ENCODE data around the gene TAS1R2. TPM values are rescaled to one million over a fixed set of nuclear protein-coding genes. Genes with fewer than 3 reads are reported as not detected.

Gene TAS1R2
- total RNA-seq, 2 experiments from 2014 or later = not detected

GRCh38 chr1:18819203-18819602, 40.3 kb downstream of the TAS1R2 start:
- Mint-ChIP-seq H3K4me3 (no peak overlapping the region), H3K27ac (no peak overlapping the region), H3K9me3 (ENCODE audit: low read depth) (no peaks in the 10 kb centered on the region), H3K4me1 (no peaks in the 10 kb centered on the region), H3K27me3 (peaks cover 40% of the 10 kb centered on the region), H3K36me3 (ENCODE audit: low read depth) (no peaks in the 10 kb centered on the region)
- intact Hi-C loops (cut with DNase I, micrococcal nuclease) = no loop called here
- POLR2A ChIA-PET = no interaction called here
- CTCF ChIA-PET = interaction anchor here (0.7 to 1.2 kb wide), 3 partner anchors 215 to 602 kb away, joined by 3 to 6 read pairs (median 3); no protein-coding TSS in a partner anchor
- DNase-seq = no peak
- no peak for ATAC-seq

GRCh38 chr1:18817795-18818435, 41.5 kb downstream of the TAS1R2 start:
- H3K27me3 Mint-ChIP-seq = peaks cover 42% of the 10 kb centered on the region
- CTCF ChIA-PET = interaction anchor here (0.9 to 1.6 kb wide), 3 partner anchors 45 to 219 kb away, joined by 3 read pairs; no protein-coding TSS in a partner anchor

GRCh38 chr1:18817316-18817715, 42.1 kb downstream of the TAS1R2 start:
- intact Hi-C loops (cut with DNase I, micrococcal nuclease) = no loop called here
- ATAC-seq = no peak
- ChIA-PET CTCF (interaction anchor here (1.6 kb wide), 1 partner anchor 218 kb away, joined by 3 read pairs; no protein-coding TSS in a partner anchor), POLR2A (no interaction called here)
- Mint-ChIP-seq H3K4me1 (no peaks in the 10 kb centered on the region), H3K36me3 (ENCODE audit: low read depth) (no peaks in the 10 kb centered on the region), H3K4me3 (no peak overlapping the region), H3K27ac (no peak overlapping the region), H3K27me3 (peaks cover 42% of the 10 kb centered on the region), H3K9me3 (ENCODE audit: low read depth) (no peaks in the 10 kb centered on the region)
- no peak for DNase-seq

More at GRCh38 chr1:18817795-18818435, 41.5 kb downstream of the TAS1R2 start:
- no peak overlapping the region for H3K27ac Mint-ChIP-seq
- no peaks in the 10 kb centered on the region for H3K9me3 Mint-ChIP-seq (ENCODE audit: low read depth)
- DNase-seq = no peak
- H3K4me1 Mint-ChIP-seq = no peaks in the 10 kb centered on the region
- no peak overlapping the region for H3K4me3 Mint-ChIP-seq
- POLR2A ChIA-PET = no interaction called here
- no peak for ATAC-seq
- H3K36me3 Mint-ChIP-seq (ENCODE audit: low read depth) = no peaks in the 10 kb centered on the region
- intact Hi-C loops (cut with DNase I, micrococcal nuclease) = no loop called here

- Mint-ChIP-seq H3K9me3 (ENCODE audit: low read depth) (no peaks in the 10 kb centered on the region), H3K27ac (no peak overlapping the region), H3K4me3 (no peak overlapping the region), H3K27me3 (peaks cover 42% of the 10 kb centered on the region), H3K4me1 (no peaks in the 10 kb centered on the region), H3K36me3 (ENCODE audit: low read depth) (no peaks in the 10 kb centered on the region)
- ChIA-PET POLR2A (no interaction called here), CTCF (interaction anchor here (1.6 kb wide), 1 partner anchor 218 kb away, joined by 3 read pairs; no protein-coding TSS in a partner anchor)
- intact Hi-C loops (cut with DNase I, micrococcal nuclease) = no loop called here
- DNase-seq (no peak), ATAC-seq (no peak)
These were observed 42.7 kb downstream of the TAS1R2 start for GRCh38 chr1:18816808-18817207.

GRCh38 chr1:18814874-18815531, 44.5 kb downstream of the TAS1R2 start:
- Mint-ChIP-seq H3K4me1 (no peaks in the 10 kb centered on the region), H3K4me3 (no peak overlapping the region), H3K27ac (no peak overlapping the region), H3K27me3 (peaks cover 39% of the 10 kb centered on the region), H3K36me3 (ENCODE audit: low read depth) (no peaks in the 10 kb centered on the region), H3K9me3 (ENCODE audit: low read depth) (no peaks in the 10 kb centered on the region)
- intact Hi-C loops (cut with DNase I, micrococcal nuclease) = no loop called here
- ChIA-PET CTCF (no interaction called here), POLR2A (no interaction called here)
- DNase-seq (no peak), ATAC-seq (no peak)

GRCh38 chr1:18814425-18814824, 45.0 kb downstream of the TAS1R2 start:
- Mint-ChIP-seq H3K9me3 (ENCODE audit: low read depth) (no peaks in the 10 kb centered on the region), H3K36me3 (ENCODE audit: low read depth) (no peaks in the 10 kb centered on the region), H3K4me1 (no peaks in the 10 kb centered on the region), H3K4me3 (no peak overlapping the region), H3K27me3 (peaks cover 37% of the 10 kb centered on the region), H3K27ac (no peak overlapping the region)
- POLR2A ChIA-PET = no interaction called here
- intact Hi-C loops (cut with DNase I, micrococcal nuclease) = no loop called here
- ATAC-seq (no peak), DNase-seq (no peak)
- CTCF ChIA-PET = interaction anchor here (0.7 kb wide), 1 partner anchor 51 kb away, joined by 3 read pairs; no protein-coding TSS in a partner anchor

GRCh38 chr1:18812453-18812939, 47.0 kb downstream of the TAS1R2 start:
- DNase-seq (no peak), ATAC-seq (no peak)
- H3K27me3 Mint-ChIP-seq = peaks cover 29% of the 10 kb centered on the region
- no peaks in the 10 kb centered on the region for H3K9me3 Mint-ChIP-seq (ENCODE audit: low read depth)
- H3K36me3 Mint-ChIP-seq (ENCODE audit: low read depth) = no peaks in the 10 kb centered on the region
- intact Hi-C loops (cut with DNase I, micrococcal nuclease) = no loop called here
- H3K4me3 Mint-ChIP-seq = no peak overlapping the region
- ChIA-PET CTCF (no interaction called here), POLR2A (no interaction called here)
- no peaks in the 10 kb centered on the region for H3K4me1 Mint-ChIP-seq
- no peak overlapping the region for H3K27ac Mint-ChIP-seq

- intact Hi-C loops (cut with DNase I, micrococcal nuclease) = no loop called here
These were observed 47.6 kb downstream of the TAS1R2 start for GRCh38 chr1:18811733-18812452.

GRCh38 chr1:18809953-18810899, 49.2 kb downstream of the TAS1R2 start:
- Mint-ChIP-seq H3K36me3 (ENCODE audit: low read depth) (no peaks in the 10 kb centered on the region), H3K27me3 (peaks cover 17% of the 10 kb centered on the region), H3K4me3 (no peak overlapping the region), H3K4me1 (no peaks in the 10 kb centered on the region), H3K27ac (no peak overlapping the region), H3K9me3 (ENCODE audit: low read depth) (no peaks in the 10 kb centered on the region)
- intact Hi-C loops (cut with DNase I, micrococcal nuclease) = no loop called here
- DNase-seq (no peak), ATAC-seq (no peak)
- ChIA-PET POLR2A (no interaction called here), CTCF (interaction anchor here (0.7 kb wide), 1 partner anchor 99 kb away, joined by 4 read pairs; no protein-coding TSS in a partner anchor)

More at GRCh38 chr1:18811733-18812452, 47.6 kb downstream of the TAS1R2 start:
- ChIA-PET CTCF (interaction anchor here (0.5 to 0.9 kb wide), 3 partner anchors 12 to 316 kb away, joined by 3 to 4 read pairs (median 3); no protein-coding TSS in a partner anchor), POLR2A (no interaction called here)
- Mint-ChIP-seq H3K4me1 (no peaks in the 10 kb centered on the region), H3K27me3 (peaks cover 23% of the 10 kb centered on the region), H3K4me3 (no peak overlapping the region), H3K9me3 (ENCODE audit: low read depth) (no peaks in the 10 kb centered on the region), H3K27ac (no peak overlapping the region), H3K36me3 (ENCODE audit: low read depth) (no peaks in the 10 kb centered on the region)
- ATAC-seq (no peak), DNase-seq (no peak)

GRCh38 chr1:18808550-18808949, 50.9 kb downstream of the TAS1R2 start:
- CTCF ChIA-PET = no interaction called here
- ATAC-seq = no peak

More at GRCh38 chr1:18808550-18808949, 50.9 kb downstream of the TAS1R2 start:
- Mint-ChIP-seq H3K4me3 (no peak overlapping the region), H3K27me3 (peaks cover 18% of the 10 kb centered on the region), H3K36me3 (ENCODE audit: low read depth) (no peaks in the 10 kb centered on the region), H3K4me1 (no peaks in the 10 kb centered on the region), H3K27ac (no peak overlapping the region), H3K9me3 (ENCODE audit: low read depth) (no peaks in the 10 kb centered on the region)
- intact Hi-C loops (cut with DNase I, micrococcal nuclease) = no loop called here
- DNase-seq = no peak
- POLR2A ChIA-PET = no interaction called here

Measured in activated CD4-positive, alpha-beta T cell treated with anti-CD3 and anti-CD28 coated beads for 36 hours (primary cell).